ENCODE data around the gene SMARCD1. TPM values are rescaled to one million over a fixed set of nuclear protein-coding genes. Genes with fewer than 3 reads are reported as not detected.
A peak's percentile ranks its signal among the peaks of the same experiment; 100 is the strongest.

Gene SMARCD1
- total and polyA plus RNA-seq, 2 experiments from 2014 or later = 124 to 287 TPM

DNA sequence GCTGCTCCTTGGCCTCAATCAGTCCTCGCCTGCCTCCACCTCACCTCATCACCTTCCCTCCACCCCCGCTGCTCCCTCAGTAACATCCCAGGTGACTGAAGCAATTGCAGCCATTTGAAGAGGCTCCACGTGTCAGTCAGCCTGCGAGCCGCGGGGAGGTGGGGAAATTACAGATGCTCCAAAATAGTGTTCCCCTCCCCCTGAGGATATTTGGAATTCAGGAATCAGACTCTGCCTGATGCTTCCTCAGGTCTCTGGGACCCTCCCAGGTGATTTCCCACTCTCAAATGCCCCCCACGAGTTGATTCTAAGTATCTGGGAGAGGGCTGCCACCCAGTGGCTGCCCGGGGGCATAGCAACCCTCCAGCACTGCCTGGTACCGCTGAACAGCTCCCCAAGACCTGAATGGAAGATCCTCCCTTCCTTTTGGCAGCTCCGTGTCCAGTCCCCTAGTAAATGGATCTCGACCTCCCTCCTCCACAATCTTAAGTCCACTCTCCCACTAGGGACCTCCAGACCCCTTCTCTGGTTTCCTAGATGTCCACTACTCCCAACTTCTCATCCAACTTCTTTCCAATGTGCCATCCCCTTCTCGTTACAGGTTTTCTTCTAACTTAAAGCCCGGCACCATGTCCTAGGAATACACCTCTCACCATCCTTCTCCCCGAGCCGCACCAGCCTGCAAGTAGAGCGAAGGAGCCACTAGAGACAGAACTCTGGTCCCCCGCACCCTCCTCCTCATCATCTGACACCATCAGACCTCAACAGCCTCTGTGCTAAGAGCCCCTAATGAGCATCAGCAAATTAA is 29.1 kb upstream of the SMARCD1 start:
- Histone ChIP-seq H3K4me2 (peak overlapping the region; percentile 94), H3K4me3 (peak overlapping the region; percentile 77), H3K27me3 (ENCODE audit: insufficient read depth) (peaks cover 99% of the 10 kb centered on the region), H3K36me3 (ENCODE audit: insufficient read depth) (no peaks in the 10 kb centered on the region), H2AFZ (peak overlapping the region; percentile 85), H4K20me1 (replicated peaks; ENCODE audit: insufficient read depth) (no peaks in the 10 kb centered on the region), H3F3A (replicated peaks; ENCODE audit: low read depth) (peaks cover 14% of the 10 kb centered on the region), H3K4me1 (ENCODE audit: insufficient read depth) (peaks cover 17% of the 10 kb centered on the region), H3K27ac (ENCODE audit: low read depth) (no peak overlapping the region), H3K9me2 (ENCODE audit: insufficient read depth) (no peaks in the 10 kb centered on the region), H3K79me2 (replicated peaks; ENCODE audit: insufficient read depth) (no peaks in the 10 kb centered on the region)
- H3K36me3 Mint-ChIP-seq (ENCODE audit: low read depth) = no peaks in the 10 kb centered on the region; the same call in 2 of the 3 replicates
- peak; percentile 84 for DNase-seq (ENCODE audit: low spot score)
- H3K4me1 Mint-ChIP-seq = peaks cover 34% of the 10 kb centered on the region
- peak; percentile 45 for ATAC-seq
- peaks cover 75% of the 10 kb centered on the region for H3K27me3 Mint-ChIP-seq (ENCODE audit: insufficient read depth, low read depth, poor library complexity)
- H3K4me3 Mint-ChIP-seq = peak overlapping the region; percentile 85
- no peak overlapping the region for H3K27ac Mint-ChIP-seq
- H3K9me3 Mint-ChIP-seq = no peaks in the 10 kb centered on the region; the same call in none of the 3 replicates
- TF ChIP-seq EZH2 (IDR thresholded peaks at IDR 0.05; ENCODE audit: low read depth, unreplicated experiment) (peak; percentile 30), POLR2AphosphoS5 (IDR thresholded peaks at IDR 0.05; ENCODE audit: low read depth) (no peak), CTCF (conservative IDR thresholded peaks at IDR 0.05; ENCODE audit: low read depth in 2 of 2) (peak; percentile 83 to 99)

GRCh38 chr12:50056639-50056976 is 28.5 kb upstream of the SMARCD1 start:
- Mint-ChIP-seq H3K9me3 (no peaks in the 10 kb centered on the region; the same call in none of the 3 replicates), H3K4me1 (peaks cover 30% of the 10 kb centered on the region), H3K27me3 (ENCODE audit: insufficient read depth, low read depth, poor library complexity) (peaks cover 71% of the 10 kb centered on the region), H3K27ac (no peak overlapping the region), H3K4me3 (peak overlapping the region; percentile 85), H3K36me3 (ENCODE audit: low read depth) (no peaks in the 10 kb centered on the region; the same call in 2 of the 3 replicates)
- peaks cover 13% of the 10 kb centered on the region for H3K4me1 ChIP-seq (ENCODE audit: insufficient read depth)
- peak overlapping the region; percentile 85 for H2AFZ ChIP-seq
- H3K79me2 ChIP-seq (replicated peaks; ENCODE audit: insufficient read depth) = no peaks in the 10 kb centered on the region
- H3K27me3 ChIP-seq (ENCODE audit: insufficient read depth) = peaks cover 99% of the 10 kb centered on the region
- peak overlapping the region; percentile 77 for H3K4me3 ChIP-seq
- no peaks in the 10 kb centered on the region for H3K9me2 ChIP-seq (ENCODE audit: insufficient read depth)
- no peak overlapping the region for H3K27ac ChIP-seq (ENCODE audit: low read depth)
- peak overlapping the region; percentile 94 for H3K4me2 ChIP-seq
- H3F3A ChIP-seq (replicated peaks; ENCODE audit: low read depth) = peaks cover 11% of the 10 kb centered on the region
- H4K20me1 ChIP-seq (replicated peaks; ENCODE audit: insufficient read depth) = no peaks in the 10 kb centered on the region
- TF ChIP-seq STAT1 (IDR thresholded peaks at IDR 0.05; ENCODE audit: unreplicated experiment) (no peak), POLR2AphosphoS5 (IDR thresholded peaks at IDR 0.05; ENCODE audit: low read depth) (no peak)
- H3K36me3 ChIP-seq (ENCODE audit: insufficient read depth) = no peaks in the 10 kb centered on the region
- peak; percentile 10 for ATAC-seq
- DNase-seq (ENCODE audit: low spot score) = no peak

GRCh38 chr12:50057000-50057841 is 27.9 kb upstream of the SMARCD1 start, which contains the start of gene ASIC1:
ASIC1 (plus strand) TSS chr12:50057596; CDS start chr12:50058767, 1,171 bp downstream.
- Histone ChIP-seq H3F3A (replicated peaks; ENCODE audit: low read depth) (peaks cover 9% of the 10 kb centered on the region), H4K20me1 (replicated peaks; ENCODE audit: insufficient read depth) (no peaks in the 10 kb centered on the region), H3K4me1 (ENCODE audit: insufficient read depth) (peaks cover 9% of the 10 kb centered on the region), H3K4me3 (peak within 1 kb of the TSS; percentile 77), H3K27ac (ENCODE audit: low read depth) (no peak within 1 kb of the TSS), H3K79me2 (replicated peaks; ENCODE audit: insufficient read depth) (no peaks in the 10 kb centered on the region), H2AFZ (peak within 1 kb of the TSS; percentile 85), H3K27me3 (ENCODE audit: insufficient read depth) (peaks cover 99% of the 10 kb centered on the region), H3K36me3 (ENCODE audit: insufficient read depth) (no peaks in the 10 kb centered on the region), H3K9me2 (ENCODE audit: insufficient read depth) (no peaks in the 10 kb centered on the region), H3K4me2 (peak within 1 kb of the TSS; percentile 94)
- peak; percentile 79 for DNase-seq (ENCODE audit: low spot score)
- H3K9me3 Mint-ChIP-seq = no peaks in the 10 kb centered on the region; the same call in none of the 3 replicates
- H3K36me3 Mint-ChIP-seq (ENCODE audit: low read depth) = no peaks in the 10 kb centered on the region; the same call in 2 of the 3 replicates
- peaks cover 66% of the 10 kb centered on the region for H3K27me3 Mint-ChIP-seq (ENCODE audit: insufficient read depth, low read depth, poor library complexity)
- ATAC-seq = peak; percentile 73
- H3K27ac Mint-ChIP-seq = no peak within 1 kb of the TSS
- H3K4me1 Mint-ChIP-seq = peaks cover 25% of the 10 kb centered on the region
- H3K4me3 Mint-ChIP-seq = peak within 1 kb of the TSS; percentile 85
- TF ChIP-seq POLR2AphosphoS5 (IDR thresholded peaks at IDR 0.05; ENCODE audit: low read depth) = no peak
- no peak for TF ChIP-seq ZNF331 (CRISPR knock-in tag; IDR thresholded peaks at IDR 0.05; ENCODE audit: low read depth)
- TF ChIP-seq EZH2phosphoT487 (IDR thresholded peaks at IDR 0.05; ENCODE audit: unreplicated experiment) = no peak
